Effector CD4-positive, alpha-beta T cell (primary cell): ENCODE measurements around the gene TAX1BP1.
"Not testable (repeated sequence)": the region's sequence is repeated elsewhere in the genome, so short reads cannot be mapped to it uniquely, and the experiment has no call there.

Experiments used
- DNase-seq: peaks from one replicate; pipeline ENCODE4 v3.0.0-alpha.2; 2020

Gene TAX1BP1

DNA sequence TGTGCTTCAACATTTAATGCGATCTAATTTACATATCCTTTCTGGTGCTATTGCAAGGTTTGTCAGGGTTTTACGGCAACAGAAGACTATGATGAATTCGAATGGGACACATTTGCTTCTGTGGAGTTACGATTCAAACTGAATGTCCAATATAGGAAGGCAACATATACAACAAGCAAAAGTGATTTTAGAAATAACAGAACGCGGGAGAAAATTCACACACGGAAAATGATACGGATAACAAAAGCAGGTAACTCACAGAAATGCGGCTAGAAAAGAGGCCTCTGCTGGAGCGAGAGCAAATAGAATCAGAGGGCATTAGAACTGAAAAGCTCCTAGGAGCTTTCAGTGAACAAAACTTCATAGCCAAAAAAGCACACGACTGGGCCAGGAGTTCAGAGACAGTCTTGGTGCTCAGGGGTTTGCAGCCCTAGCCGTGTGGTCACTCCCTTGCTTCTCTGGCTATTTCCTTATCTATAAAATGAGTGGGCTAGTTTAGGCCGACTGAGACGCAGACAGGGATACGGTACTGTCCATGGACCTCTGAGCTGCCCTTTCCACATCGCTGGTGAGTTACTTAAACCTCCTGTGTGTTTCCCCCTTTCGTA, 557 bp upstream of the TAX1BP1 start:
- no peak for DNase-seq

DNA sequence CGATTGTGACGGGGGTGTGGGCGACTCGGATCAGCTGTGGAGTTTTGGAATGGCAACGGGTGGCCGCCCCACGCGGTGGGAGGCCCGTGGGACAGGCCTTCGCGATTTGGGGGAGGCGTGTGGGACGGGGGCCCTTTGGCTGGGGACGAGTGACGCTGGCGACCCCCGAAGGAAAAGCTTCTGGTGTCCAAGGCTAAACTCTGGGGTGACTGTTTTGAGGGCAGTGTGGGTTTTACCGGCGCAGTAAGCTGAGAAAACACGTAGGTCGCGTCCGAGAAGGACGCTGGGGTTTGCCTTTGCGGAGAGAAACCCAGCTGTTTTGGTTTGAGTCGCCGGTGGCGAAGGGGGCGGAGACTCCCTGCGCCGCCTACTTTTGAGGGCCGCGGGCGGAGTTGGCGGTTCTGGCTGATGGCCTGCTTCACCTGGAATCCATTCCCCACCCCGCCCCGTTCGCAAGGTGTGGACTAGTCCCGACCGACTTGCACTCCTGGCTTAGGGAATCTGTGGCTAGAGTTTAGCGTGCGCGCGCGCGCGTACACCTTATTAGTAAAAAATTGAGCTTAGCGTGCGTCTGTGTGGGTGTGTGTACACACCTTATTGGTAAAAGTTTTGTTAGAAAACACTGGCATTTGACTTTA, 606 bp downstream of the TAX1BP1 start:
- peak; percentile 78 for DNase-seq

DNA sequence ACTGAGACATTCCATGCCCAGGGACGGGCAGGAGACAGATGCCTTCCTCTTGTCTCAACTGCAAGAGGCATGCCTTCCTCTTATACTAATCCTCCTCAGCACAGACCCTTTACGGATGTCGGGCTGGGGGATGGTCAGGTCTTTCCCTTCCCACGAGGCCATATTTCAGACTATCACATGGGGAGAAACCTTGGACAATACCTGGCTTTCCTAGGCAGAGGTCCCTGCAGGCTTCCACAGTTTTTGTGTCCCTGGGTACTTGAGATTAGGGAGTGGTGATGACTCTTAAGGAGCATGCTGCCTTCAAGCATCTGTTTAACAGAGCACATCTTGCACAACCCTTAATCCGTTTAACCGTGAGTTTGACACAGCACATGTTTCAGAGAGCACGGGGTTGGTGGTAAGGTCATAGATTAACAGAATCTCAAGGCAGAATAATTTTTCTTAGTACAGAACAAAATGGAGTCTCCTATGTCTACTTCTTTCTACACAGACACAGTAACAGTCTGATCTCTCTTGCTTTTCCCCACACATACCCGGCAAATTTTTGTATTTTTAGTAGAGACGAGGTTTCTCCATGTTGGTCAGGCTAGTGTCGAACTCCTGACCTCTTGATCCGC, 2.2 kb downstream of the TAX1BP1 start:
- DNase-seq = not testable (repeated sequence)

DNA sequence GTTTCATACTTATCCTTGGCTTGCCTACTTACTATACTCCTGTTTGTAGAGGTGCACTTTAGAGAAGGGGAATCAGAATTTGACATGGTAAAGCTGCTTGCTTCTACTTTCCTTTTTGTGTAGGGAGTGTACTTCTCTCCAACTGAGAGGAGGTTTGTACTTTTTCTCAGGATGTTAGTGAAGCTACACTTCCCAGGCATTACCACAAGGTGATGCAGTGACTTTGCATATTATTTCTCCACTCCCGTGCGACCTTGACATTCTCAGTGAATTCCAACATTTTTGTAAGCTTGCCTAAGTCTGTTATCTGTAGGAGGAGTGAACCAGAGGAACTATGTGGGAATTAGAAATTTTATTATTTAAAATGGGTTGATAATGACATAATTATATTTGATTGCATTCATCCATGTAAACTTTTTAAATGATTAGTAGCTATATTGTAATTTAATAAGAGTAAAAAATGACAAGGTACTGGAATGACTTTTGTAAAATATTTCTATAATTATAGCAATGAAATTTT, 5.2 kb downstream of the TAX1BP1 start:
- no peak for DNase-seq

DNA sequence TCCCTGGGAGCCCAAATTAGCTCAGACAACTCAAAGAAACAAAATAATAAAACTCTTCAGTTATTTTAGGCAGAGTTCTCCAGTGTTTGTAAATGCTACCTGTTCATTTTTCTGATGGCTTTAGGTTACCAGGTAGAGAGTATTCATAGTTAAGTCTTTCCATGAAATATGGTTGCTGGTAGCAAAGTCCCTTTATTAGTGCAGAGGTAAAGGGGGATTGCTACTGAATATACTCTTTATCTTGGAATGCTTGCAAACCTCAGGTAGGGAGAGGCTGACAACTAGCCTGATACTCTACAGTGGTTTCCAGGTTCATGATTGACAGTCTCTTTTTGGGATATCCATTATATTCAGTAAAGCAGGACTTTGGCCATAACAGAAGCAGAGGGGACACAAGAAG, 6.5 kb downstream of the TAX1BP1 start:
- DNase-seq = no peak

DNA sequence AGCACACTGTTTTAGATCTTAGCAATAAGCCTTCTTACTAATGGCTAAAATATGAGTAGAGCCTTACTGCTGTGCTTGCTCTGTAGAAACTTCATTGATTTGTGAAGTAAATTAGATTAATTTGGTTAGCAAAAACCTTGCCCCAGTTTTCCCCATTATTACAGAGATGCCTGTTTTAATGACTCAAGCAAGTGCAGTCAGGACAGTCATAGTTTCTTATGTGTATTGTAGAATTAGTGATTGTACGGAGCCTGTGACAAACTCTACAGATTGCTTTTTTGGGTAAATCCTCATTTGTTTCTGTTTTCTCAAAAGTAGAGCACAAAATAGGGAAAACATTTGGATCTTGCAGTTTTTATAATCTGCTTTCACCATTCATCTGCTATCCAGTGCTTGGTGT, 7.0 kb downstream of the TAX1BP1 start:
- no peak for DNase-seq

DNA sequence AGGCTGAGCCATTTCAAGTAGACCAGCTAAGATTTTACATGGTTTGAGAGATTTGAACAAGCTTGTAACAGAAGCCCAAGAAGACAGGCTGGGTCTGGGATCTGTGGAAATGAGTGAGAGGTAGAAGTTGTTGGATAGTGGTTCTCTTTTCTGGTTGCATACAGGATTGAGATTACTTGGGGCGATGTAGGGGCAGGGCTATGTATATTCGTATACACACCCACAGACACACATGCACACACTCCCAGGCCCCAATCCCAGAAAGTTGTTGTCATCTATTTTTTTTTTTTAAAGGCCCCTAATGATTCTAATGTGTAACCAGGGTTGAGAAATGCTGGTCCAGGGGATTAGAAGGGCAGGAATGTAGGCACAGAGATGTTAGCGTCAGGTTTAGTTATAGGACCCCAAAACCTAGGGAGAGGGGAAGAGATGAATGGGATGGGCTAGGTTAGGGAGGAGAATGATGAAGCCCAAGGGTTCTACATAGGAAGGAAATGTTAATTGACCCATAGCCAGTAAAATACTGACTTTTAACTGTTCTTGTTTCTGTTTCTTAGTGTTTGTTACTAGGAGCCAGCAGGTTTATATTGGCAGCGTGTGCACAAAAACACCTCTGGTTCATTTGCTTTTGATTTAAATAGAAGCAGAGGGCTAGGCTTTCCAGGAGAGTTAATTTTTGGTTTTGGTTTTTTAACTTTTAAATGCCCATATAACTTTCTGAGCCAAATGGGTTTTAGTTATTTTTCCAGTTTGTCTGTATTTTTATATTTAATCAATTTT, 7.8 kb downstream of the TAX1BP1 start:
- no peak for DNase-seq

DNA sequence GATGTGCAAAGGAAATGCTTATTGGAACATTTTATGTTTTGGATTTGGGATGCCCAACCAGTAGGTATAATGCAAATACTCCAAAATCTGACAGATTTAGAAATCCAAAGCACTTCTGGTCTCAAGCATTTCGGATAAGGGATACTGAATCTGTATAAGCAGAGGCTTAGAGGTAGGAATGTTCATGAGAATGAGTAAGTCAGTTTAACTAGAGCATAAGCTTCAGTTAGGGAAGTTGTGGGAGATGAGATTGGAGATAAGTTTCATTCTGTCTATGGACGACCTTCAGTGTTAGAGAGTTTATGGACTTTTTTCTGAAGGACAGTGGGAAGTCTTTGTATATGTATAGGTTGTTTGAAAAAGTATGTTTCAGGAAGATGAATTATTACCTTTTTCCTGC, 10.4 kb downstream of the TAX1BP1 start:
- DNase-seq = no peak

DNA sequence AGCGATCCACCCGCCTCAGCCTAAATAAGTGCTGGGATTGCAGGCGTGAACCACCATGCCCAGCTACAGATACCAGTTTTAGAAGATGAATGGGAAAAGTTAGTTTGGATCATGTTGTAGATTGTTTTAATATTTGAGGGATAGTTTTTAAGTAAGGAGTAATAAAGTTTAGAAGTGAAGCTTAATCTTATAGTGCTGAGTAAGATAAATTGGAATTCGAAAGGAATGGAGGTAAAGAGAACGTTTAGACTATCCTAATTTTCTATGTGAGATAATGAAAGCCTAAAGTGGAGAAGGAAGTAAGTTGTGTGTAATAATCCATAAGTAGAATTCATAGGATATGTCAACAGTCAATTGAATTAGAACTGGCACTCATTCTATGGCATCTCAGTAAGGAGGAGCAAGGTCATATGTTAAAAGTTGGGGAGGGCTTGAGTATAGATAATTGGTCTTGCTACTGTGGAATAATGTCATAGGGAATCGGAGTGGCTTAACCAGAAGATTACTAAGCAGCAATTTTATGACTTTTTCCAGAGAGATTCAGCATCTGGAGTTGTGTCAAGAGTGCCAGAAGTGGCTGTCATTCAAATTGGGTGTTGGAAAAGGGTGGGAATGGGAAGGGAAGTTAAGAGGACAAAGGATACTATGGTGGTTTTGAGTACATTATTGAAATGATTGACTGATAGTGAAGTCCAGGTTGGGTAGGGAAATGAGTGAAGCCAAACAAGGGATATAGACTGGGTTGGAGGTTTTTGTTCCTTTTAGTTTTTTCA, 12.1 kb downstream of the TAX1BP1 start:
- DNase-seq = no peak

DNA sequence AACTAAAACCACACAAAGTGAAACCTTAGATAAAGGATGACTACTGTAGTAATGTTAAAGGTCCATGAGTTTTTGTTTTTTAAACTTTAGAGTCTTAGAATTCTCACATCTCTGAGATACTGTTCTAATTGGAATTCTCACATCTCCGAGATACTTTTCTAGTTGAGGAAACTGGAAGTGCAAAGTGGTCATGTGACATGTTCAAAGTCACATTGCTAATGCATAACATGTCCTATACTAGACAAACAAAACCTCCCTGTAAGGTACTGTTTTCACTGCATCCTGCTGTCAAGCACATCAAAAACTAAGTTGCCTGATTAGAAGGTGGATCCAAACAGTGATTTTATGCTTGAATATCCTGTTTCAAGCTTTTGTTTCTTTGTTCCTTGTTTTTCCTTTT, 13.9 kb downstream of the TAX1BP1 start:
- no peak for DNase-seq

DNA sequence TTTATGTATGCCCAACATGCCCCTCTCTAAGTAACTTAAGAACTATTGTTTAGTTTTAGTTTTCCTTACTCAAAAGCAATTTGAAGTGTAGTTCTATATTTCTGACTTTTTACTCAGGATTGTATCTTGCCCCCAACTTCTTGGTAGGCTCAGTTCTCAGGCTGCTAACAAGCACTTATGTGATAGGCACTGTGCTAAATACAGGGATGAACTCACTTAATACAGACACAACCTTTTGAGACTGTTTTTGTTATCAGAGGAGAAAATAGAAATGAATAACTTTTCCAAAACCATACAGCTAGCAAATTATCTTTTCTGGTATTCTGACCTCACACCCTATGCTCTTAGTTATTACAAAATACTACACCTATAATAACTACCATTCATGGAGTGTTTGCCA, 16.3 kb downstream of the TAX1BP1 start:
- DNase-seq = no peak

DNA sequence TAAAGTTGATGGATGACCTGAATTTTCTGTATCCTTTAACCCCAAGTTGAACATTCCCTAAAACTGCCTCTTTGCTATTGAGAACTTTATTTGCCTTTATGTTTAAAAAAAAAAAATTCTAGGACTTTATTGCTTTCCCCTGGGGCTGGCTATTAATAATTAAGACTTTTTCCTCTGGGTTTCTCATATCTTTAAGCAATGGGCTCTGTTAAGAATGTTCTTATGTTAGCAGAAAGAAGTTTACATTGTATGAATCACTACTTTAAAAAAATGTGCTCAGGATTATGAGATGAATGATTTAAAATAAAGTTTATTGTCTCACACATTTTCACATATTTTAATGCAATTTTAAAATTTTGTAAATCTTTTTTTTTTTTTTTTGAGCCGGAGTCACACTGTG, 19.5 kb downstream of the TAX1BP1 start:
- no peak for DNase-seq

DNA sequence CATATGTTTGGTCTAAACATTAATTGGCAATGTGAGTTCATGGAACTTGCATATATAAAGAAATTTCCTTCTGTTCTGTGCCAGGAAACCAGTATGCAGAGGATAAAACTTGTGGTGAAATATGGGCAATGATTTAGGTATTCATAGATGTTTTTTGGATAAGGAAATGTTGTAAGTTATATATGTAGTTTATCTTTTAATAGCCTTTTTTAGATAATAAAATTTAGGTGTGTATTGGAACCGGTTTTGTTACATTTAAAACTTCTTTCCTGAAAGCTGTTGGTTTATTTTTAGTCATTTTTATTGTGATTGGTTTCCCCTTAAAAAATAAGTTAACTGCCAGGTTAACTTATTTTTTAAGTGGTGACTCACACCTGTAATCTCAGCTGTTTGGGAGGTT, 22.1 kb downstream of the TAX1BP1 start:
- DNase-seq = no peak

DNA sequence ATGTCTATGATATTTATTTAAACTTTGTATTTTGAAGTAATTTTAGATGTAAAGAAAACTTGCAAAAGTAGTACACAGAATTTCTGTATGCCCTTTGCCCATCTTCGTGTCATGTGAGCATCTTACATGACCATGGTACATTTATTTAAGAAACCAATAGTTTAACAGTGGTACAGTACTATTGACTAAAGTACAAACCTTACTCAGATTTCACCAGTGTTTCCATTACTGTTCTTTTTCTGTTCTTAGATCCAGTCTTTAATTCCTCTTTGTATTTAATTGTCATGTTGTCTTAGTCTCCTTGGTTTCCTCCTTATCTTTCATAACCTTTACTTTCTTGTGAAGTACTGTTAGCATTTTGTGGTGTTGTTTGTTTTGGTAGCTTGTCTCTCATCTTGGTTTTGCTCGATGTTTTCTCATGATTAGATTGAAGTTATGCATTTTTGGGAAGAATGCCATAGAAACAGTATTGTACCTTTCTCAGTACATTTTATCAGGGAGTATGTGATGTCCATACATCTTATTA, 24.1 kb downstream of the TAX1BP1 start:
- DNase-seq = no peak

DNA sequence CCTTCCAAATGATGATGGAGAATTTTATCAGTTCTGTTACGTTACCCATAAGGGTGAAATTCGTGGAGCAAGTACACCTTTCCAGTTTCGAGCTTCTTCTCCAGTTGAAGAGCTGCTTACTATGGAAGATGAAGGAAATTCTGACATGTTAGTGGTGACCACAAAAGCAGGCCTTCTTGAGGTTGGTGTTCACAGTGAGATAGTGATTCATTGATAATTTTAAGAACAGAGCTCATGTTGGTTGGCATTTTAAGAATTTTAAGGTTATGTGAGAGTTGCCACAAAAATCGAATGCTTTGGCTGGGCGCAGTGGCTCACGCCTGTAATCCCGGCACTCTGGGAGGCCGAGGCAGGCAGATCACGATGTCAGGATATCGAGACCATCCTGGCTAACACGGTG, 25.9 kb downstream of the TAX1BP1 start:
- no peak for DNase-seq

DNA sequence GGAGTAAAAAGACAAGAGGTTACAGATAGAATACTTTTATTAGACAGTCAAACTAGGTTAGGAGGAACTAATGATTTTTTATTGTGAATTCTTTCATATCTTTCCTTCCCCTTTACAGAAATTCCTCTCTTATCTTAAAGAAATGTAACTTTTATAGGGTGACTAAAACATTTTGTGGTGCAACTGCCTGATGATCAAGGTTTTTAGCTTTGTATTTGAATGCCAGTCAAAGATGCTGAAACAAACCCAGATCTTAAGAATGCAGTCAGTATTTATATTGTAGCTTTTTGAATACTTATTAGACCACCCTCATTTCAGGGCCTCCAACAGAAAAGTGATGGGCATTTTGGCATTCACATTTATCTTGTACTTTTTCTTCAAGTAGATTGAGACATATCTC, 27.4 kb downstream of the TAX1BP1 start:
- no peak for DNase-seq

DNA sequence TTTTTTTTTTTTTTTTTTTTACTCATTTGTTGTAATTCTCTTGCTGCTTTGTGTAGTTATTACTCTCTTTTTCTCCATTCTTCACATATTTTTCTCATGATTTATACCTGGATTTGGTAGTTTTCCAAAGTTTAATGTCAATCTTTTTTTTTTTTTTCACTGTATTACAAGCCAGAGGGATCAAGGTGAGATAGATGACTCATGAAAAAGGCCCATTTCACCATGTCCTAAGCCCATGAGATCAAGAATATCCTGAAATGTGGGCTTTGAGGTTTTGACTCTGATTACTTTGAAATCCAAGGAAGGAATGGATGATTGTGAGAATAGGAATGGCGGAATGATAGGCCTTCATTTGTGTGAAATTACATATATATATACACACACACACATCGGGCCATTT, 31.1 kb downstream of the TAX1BP1 start:
- DNase-seq = no peak

DNA sequence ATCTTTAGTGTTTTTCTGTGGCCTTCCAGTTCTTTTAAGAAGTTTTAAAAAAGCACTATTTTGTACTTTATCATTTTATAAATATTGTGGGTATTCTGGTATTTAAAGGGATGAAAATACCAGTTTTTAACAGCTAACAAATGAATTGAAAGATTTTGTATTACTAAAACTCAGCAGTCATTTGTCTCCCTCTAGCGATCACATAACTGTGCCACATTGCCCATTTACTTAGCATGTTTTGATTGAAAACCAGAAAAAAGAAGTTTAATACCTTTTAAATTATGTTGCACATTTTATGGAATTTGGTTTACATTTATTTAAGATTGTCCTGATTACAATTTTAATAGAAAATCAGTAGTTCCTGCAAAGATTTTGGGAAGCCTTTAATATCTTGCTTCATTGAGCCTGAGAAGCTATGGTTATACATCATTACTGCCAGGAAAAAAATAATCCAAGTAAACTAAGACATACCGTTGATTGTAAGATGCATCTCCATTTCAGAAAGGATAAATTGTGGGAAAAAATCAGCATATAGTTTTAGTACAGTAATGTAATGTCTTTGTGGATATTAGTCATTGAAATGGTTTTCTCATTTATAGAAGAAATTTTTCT, 34.9 kb downstream of the TAX1BP1 start:
- no peak for DNase-seq

DNA sequence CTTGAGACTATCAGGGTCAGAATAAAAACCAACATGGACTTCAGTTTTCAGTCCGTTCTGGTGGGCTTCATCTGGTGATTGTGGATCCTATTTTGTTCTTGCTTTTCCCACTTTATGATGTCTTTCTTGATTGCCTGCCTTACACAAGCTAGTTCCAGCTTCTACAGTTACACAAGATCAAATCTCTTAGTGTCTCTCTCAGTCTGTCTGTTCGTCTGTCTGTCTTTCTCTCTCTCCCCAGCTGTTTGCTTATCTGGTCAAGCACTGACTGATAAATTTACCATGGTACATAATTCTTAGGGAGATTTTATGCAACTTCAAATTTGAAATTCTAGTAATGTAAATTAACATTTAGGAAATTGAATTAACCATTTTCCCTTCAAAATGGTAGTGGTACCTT, 35.8 kb downstream of the TAX1BP1 start:
- DNase-seq = no peak

DNA sequence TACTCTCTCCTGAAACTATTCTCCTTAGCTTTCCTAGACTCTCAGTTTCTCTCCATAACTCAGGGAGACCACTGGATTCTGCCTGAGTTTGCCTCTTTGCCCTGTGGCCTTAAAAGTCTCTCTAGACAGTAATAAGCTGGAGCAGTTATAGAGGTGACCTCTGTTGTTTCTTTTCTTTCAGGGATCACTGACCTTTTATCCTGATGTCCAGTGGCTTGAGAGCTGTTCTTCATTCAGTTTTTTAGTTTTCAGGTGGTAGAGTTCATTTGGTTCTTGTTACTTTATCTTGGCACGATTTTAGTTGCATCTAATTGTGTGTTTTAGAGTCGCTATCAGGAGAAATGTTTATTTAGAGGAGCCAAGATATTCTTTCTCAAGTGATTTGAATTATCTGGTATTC, 37.7 kb downstream of the TAX1BP1 start:
- no peak for DNase-seq

DNA sequence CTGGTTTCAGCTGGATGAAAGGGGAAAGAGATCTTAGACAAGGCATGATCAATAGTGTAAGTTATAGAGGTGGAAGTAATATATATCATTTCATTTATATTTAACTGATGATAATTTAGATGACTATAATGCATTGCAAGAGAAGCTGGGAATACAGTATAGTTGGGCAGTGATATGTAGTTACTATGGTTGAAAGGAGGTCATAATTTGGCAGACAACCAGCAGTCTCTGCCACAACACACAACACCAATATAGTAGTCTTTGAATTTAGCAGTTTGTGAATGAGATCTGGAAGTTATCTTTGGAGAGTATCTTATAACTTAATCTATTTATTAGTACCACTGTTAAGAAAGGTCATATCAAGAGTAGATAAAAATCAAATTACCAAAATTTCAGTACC, 39.9 kb downstream of the TAX1BP1 start:
- no peak for DNase-seq

DNA sequence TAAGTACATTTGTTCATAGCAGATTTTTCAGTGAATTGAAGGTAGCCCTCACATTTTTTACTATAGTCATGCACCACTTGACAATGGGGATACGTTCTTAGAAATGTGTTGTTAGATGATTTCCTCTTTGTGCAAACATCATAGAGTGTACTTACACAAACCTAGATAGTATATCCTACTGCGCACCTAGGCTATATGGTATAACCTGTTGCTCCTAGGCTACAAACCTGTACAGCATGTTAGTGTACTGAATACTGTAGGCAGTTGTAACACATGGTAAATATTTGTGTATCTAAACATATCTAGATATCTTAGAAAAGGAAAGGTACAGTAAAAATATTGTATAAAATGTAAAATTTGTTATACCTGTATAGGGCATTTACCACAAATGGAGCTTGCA, 41.2 kb downstream of the TAX1BP1 start:
- no peak for DNase-seq
